Endothelial cell of umbilical vein (primary cell): ENCODE data around the gene CACNA1B. TPM values are rescaled to one million over a fixed set of nuclear protein-coding genes. Genes with fewer than 3 reads are reported as not detected.
"Not testable (repeated sequence)": the region's sequence is repeated elsewhere in the genome, so short reads cannot be mapped to it uniquely, and the experiment has no call there.

Experiments used
- BruUV-seq: library from RNA; stranded (reverse); fragments of 400-500 nt; replicated peaks from 2 replicates; lab custom pipeline; 2021; lab: Mats Ljungman, UMichigan
- CTCF ChIA-PET: fragments of 300-600, 350-600 bp; sonication (Branson Sonifier 250); formaldehyde crosslinking; loops from one replicate; lab custom pipeline; 2021; ENCODE audit warnings: antibody characterized with exemption, inconsistent platforms; lab: Charles Lee
- POLR2A ChIA-PET: fragments of 300-600, 350-600 bp; sonication (Branson Sonifier 250); formaldehyde crosslinking; loops from one replicate; lab custom pipeline; 2021; ENCODE audit warnings: antibody characterized with exemption, inconsistent platforms; lab: Charles Lee
- DNase-seq: peaks from one replicate; pipeline ENCODE4 v3.0.0-alpha.2; 2011; ENCODE audit warnings: low read depth, low spot score
- FAIRE-seq: peaks from 2 replicates; lab custom pipeline; 2011; peaks lifted over from hg19 to GRCh38; lab: Jason Lieb, UNC
- H2AFZ ChIP-seq: 2 replicates; pipeline ENCODE4 v1.6.0; 2012; ENCODE audit warnings: low read depth, low read length, control low read depth, inconsistent platforms
- H3K27ac ChIP-seq: 2 replicates; pipeline ENCODE4 v1.5.1; 2011; ENCODE audit warnings: low read depth, mild to moderate bottlenecking, control low read depth, low read length, moderate library complexity; ENCODE audit not compliant: insufficient read depth
- H3K27me3 ChIP-seq, 2 experiments: 2 replicates each; pipeline versions ENCODE4 v1.6.0 to v1.6.1; 2011; ENCODE audit warnings: low read length in 2 of 2, mixed read lengths in 1 of 2; ENCODE audit not compliant: control insufficient read depth in 2 of 2, insufficient read depth in 2 of 2
- H3K36me3 ChIP-seq, 2 experiments: 2 replicates in 1 of 2; 3 replicates in 1 of 2; pipeline ENCODE4 v1.5.1; 2011; ENCODE audit warnings: low read length in 2 of 2, mild to moderate bottlenecking in 1 of 2, moderate library complexity in 1 of 2; ENCODE audit not compliant: control insufficient read depth in 2 of 2, insufficient read depth in 2 of 2; ENCODE audit errors: extremely low read depth in 1 of 2
- H3K4me1 ChIP-seq: 3 replicates; pipeline ENCODE4 v1.5.1; 2011; ENCODE audit warnings: mild to moderate bottlenecking, low read length; ENCODE audit not compliant: control insufficient read depth, insufficient read depth; ENCODE audit errors: extremely low read depth
- H3K4me2 ChIP-seq: 2 replicates; pipeline ENCODE4 v1.6.1; 2011; ENCODE audit warnings: low read length, control low read depth, mixed read lengths; ENCODE audit not compliant: insufficient read depth
- H3K4me3 ChIP-seq, 3 experiments: fragments of 200-600 bp in 1 of 3; sonication (generic), shearing (Covaris generic) in 1 of 3; replicated peaks in 1 of 3; 2 replicates each; pipeline ENCODE4 v1.5.1; 2011 to 2016; ENCODE audit warnings: control low read depth in 3 of 3, low read length in 3 of 3, mild to moderate bottlenecking in 2 of 3, inconsistent platforms in 1 of 3, low read depth in 1 of 3, moderate library complexity in 1 of 3; ENCODE audit not compliant: insufficient read depth in 1 of 3
- H3K79me2 ChIP-seq: 2 replicates; pipeline ENCODE4 v1.6.0; 2012; ENCODE audit warnings: low read length, inconsistent platforms; ENCODE audit not compliant: control insufficient read depth, insufficient read depth
- H3K9ac ChIP-seq: replicated peaks from 2 replicates; pipeline ENCODE3; 2011; ENCODE audit warnings: low read length, control low read depth; ENCODE audit not compliant: insufficient read depth; ENCODE audit errors: extremely low read depth
- H3K9me1 ChIP-seq: replicated peaks from 3 replicates; pipeline ENCODE4 v1.6.0; 2011; ENCODE audit warnings: mild to moderate bottlenecking, low read length; ENCODE audit not compliant: control insufficient read depth, insufficient read depth; ENCODE audit errors: extremely low read depth
- H3K9me3 ChIP-seq: replicated peaks from 2 replicates; pipeline ENCODE4 v1.5.1; 2012; ENCODE audit warnings: low read length, inconsistent platforms; ENCODE audit not compliant: control insufficient read depth, insufficient read depth
- H4K20me1 ChIP-seq: replicated peaks from 2 replicates; pipeline ENCODE3; 2011; ENCODE audit warnings: mild to moderate bottlenecking, low read length; ENCODE audit not compliant: control insufficient read depth, insufficient read depth; ENCODE audit errors: extremely low read depth
- dilution Hi-C: fragments of 300-500 bp; cut with MboI; formaldehyde crosslinking; loops from one replicate; pipeline ENCODE4 v1.15.0; 2019; ENCODE audit warnings: low sequenced_read_pairs; ENCODE audit not compliant: extremely low pct_ligation_motif_present
- intact Hi-C: fragments of 100-400 bp; cut with micrococcal nuclease; formaldehyde crosslinking; loops from one replicate; pipeline ENCODE4 v1.10.0; 2022
- polyA plus RNA-seq, 4 experiments: library from polyadenylated mRNA; depleted of rRNA in 3 of 4; stranded (reverse) in 3 of 4; unstranded in 1 of 4; fragments of >200 nt; gene quantifications; 2 replicates each; pipeline versions ENCODE4 v1.2.1 to v1.2.3, GENCODE V29; 2011 to 2012; ENCODE audit warnings: missing spikeins in 1 of 4
- total RNA-seq: library from RNA; stranded (reverse); gene quantifications from 2 replicates; pipeline ENCODE4 v1.2.3, GENCODE V29; 2021
- TF ChIP-seq, protein P1 (sequence below), 2 donors: IDR thresholded peaks; 1 replicate in 1 of 2; 2 replicates in 1 of 2; pipeline ENCODE4 v1.5.1; 2011; ENCODE audit warnings: low read length in 2 of 2, mild to moderate bottlenecking in 2 of 2, moderate library complexity in 2 of 2, control low read depth in 1 of 2, inconsistent platforms in 1 of 2, low read depth in 1 of 2; ENCODE audit not compliant: insufficient read depth in 1 of 2; ENCODE audit errors: extremely low read depth in 1 of 2

Gene CACNA1B
- total and polyA plus RNA-seq, 2 donors (not counting 3 experiments of a cell fraction or from before 2014, with no cell fraction given) = 0.11 to 0.41 TPM

DNA sequence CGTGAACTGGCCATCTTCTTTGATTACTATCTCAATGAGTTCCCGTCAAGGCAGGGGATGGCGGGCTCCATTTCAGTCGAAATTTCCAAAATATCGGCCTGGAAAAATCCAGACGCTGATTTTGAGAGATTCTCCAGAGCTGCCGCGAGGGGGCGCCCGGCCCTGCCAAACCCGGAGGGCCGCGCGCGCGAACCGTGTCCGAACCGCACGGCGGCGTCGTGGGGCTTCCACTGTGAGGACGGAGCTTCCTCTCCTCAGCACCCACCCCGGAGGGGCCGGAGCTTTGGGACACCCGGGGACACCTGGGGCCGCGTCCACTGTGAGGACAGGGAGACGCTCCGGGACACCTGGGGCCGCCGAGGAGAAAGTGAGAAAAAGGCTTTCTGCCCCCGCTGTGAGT is 270.0 kb downstream of the CACNA1B start:
- H3K4me3 ChIP-seq, FAIRE-seq, BruUV-seq: not testable (repeated sequence)

DNA sequence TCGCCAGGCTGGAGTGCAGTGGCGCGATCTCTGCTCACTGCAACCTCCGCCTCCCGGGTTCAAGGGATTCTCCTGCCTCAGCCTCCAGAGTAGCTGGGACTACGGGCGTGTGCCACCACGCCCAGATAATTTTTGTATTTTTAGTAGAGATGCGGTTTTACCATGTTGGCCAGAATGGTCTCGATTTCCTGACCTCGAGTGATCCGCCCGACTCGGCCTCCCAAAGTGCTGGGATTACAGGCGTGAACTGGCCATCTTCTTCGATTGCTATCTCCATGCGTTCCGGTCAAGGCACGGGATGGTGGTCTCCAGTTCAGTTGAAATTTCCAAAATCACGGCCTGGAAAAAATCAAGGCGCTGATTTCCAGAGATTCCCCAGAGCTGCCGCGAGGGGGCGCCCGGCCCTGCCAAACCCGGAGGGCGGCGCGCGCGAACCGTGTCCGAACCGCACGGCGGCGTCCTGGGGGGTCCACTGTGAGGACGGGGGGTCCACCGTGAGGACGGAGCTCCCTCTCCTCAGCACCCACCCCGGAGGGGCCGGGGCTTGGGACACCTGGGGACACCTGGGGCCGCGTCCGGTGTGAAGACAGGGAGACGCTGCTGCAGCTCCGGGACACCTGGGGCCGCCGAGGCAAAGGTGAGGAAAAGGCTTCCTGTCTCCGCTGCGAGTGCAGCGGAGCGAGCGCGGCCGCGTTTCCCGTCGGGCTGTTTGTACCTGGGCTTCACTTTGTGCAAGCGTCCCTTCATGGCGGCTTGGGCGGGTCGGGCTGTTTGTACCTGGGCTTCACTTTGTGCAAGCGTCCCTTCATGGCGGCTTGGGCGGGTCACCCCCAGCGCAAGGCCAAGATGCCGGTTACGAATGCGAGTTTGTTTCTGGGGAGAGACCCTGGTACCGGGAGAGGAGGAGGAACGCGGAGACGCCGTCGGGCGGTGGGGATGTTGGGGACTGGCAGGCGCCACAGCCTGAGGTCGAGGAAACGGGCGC is 272.4 kb downstream of the CACNA1B start:
- H3K9ac ChIP-seq, FAIRE-seq, H3K79me2 ChIP-seq, H3K36me3 ChIP-seq, BruUV-seq, H4K20me1 ChIP-seq, CTCF ChIA-PET, H3K4me1 ChIP-seq, dilution Hi-C loops, H3K9me1 ChIP-seq, intact Hi-C loops, POLR2A ChIA-PET, H3K27ac ChIP-seq, H3K9me3 ChIP-seq, H3K27me3 ChIP-seq: not testable (repeated sequence)
- Histone ChIP-seq H3K4me2 (peak overlapping the region; percentile 24), H3K4me3 (peak overlapping the region in 1 of 3 experiments; percentile 30), H2AFZ (peak overlapping the region; percentile 38)
- peak; percentile 1 for DNase-seq
- TF ChIP-seq, protein P1, sequence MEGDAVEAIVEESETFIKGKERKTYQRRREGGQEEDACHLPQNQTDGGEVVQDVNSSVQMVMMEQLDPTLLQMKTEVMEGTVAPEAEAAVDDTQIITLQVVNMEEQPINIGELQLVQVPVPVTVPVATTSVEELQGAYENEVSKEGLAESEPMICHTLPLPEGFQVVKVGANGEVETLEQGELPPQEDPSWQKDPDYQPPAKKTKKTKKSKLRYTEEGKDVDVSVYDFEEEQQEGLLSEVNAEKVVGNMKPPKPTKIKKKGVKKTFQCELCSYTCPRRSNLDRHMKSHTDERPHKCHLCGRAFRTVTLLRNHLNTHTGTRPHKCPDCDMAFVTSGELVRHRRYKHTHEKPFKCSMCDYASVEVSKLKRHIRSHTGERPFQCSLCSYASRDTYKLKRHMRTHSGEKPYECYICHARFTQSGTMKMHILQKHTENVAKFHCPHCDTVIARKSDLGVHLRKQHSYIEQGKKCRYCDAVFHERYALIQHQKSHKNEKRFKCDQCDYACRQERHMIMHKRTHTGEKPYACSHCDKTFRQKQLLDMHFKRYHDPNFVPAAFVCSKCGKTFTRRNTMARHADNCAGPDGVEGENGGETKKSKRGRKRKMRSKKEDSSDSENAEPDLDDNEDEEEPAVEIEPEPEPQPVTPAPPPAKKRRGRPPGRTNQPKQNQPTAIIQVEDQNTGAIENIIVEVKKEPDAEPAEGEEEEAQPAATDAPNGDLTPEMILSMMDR (IDR thresholded peaks at IDR 0.05; ENCODE audit: extremely low read depth in 1 of 2, insufficient read depth in 1 of 2, low read depth in 1 of 2, low read length in 2 of 2) = peak; percentile 21 to 25

More for the DNA sequence above, 270.0 kb downstream of the CACNA1B start:
- H2AFZ ChIP-seq, H3K36me3 ChIP-seq, intact Hi-C loops, H3K9me3 ChIP-seq, H3K27ac ChIP-seq, dilution Hi-C loops, H3K79me2 ChIP-seq, H3K9ac ChIP-seq, H3K9me1 ChIP-seq, H3K27me3 ChIP-seq, H4K20me1 ChIP-seq, CTCF ChIA-PET, DNase-seq, H3K4me2 ChIP-seq, H3K4me1 ChIP-seq, POLR2A ChIA-PET: not testable (repeated sequence)

DNA sequence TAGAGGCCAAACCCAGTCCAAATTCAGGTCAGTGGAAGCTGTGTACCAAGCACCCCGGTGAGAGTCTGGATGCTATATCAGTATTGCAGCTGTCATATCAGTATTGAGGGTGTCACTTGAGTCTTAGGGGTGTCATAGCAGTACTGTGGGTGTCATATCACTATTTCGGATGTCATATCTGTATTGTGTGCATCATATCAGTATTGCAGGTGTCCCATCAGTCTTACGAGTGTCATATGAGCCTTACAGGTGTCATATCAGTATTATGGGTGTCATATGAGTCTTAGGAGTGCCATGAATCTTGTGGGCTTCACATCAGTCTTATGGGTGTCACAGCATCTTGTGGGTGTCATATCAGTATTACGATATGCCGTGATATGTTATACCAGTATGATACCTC is 278.2 kb downstream of the CACNA1B start:
- H3K4me3 ChIP-seq, FAIRE-seq, H2AFZ ChIP-seq, H3K27me3 ChIP-seq, H3K79me2 ChIP-seq, CTCF ChIA-PET, H3K27ac ChIP-seq, H3K36me3 ChIP-seq, dilution Hi-C loops, H3K9me3 ChIP-seq, H3K4me1 ChIP-seq, H3K9me1 ChIP-seq, H4K20me1 ChIP-seq, H3K4me2 ChIP-seq, BruUV-seq, intact Hi-C loops, H3K9ac ChIP-seq, DNase-seq, POLR2A ChIA-PET: not testable (repeated sequence)
